Myocyte (in vitro differentiated cells): Measurements from ENCODE around the gene CRYBG3. TPM values are rescaled to one million over a fixed set of nuclear protein-coding genes. Genes with fewer than 3 reads are reported as not detected.

ENCODE experiments used
- total RNA-seq: library from RNA; depleted of rRNA; stranded (reverse); fragments of >200 nt; gene quantifications from 2 replicates; pipeline ENCODE4 v1.2.3, GENCODE V29; 2014

The CRYBG3 gene
- total RNA-seq, 1 donor from 2014 or later: 13.5 TPM

Other genes starting within 250 kb of the CRYBG3 start
- 10.6 and 14.1 TPM in 2 replicates for gene ARL6, start 57.3 kb upstream of the CRYBG3 start, total RNA-seq
- gene RIOX2, start 150.4 kb downstream of the CRYBG3 start, total RNA-seq: 24.4 and 36.6 TPM in 2 replicates
- gene GABRR3, start 213.3 kb downstream of the CRYBG3 start, total RNA-seq: not detected in 2 replicates